Activated T-helper 2 cell treated with anti-CD3 and anti-CD28 coated beads, Interferon-gamma antibody, Interleukin-2, Interleukin-4, amounts not matched to agents 10 μg/mL and 5 μg/mL and 100 μg/mL, durations not matched to agents 14 hours and 24 hours and 36 hours (primary cell): ENCODE results near the gene PDGFRB. TPM values are rescaled to one million over a fixed set of nuclear protein-coding genes. Genes with fewer than 3 reads are reported as not detected.

Experiments
- DNase-seq: peaks from one replicate; pipeline ENCODE4 v3.0.0; 2021; ENCODE audit warnings: low spot score
- H3K27ac Mint-ChIP-seq: one replicate; pipeline ENCODE4 v1.8.0; 2021; ENCODE audit warnings: mixed read lengths
- H3K27me3 Mint-ChIP-seq: one replicate; pipeline ENCODE4 v1.8.0; 2021; ENCODE audit warnings: low read depth, mixed read lengths
- H3K36me3 Mint-ChIP-seq: one replicate; pipeline ENCODE4 v1.8.0; 2021; ENCODE audit warnings: low read depth, mixed read lengths
- H3K4me1 Mint-ChIP-seq: one replicate; pipeline ENCODE4 v1.8.0; 2021; ENCODE audit warnings: low read depth, mixed read lengths
- H3K4me3 Mint-ChIP-seq: one replicate; pipeline ENCODE4 v1.8.0; 2021; ENCODE audit warnings: low read depth, mild to moderate bottlenecking, moderate library complexity, mixed read lengths
- H3K9me3 Mint-ChIP-seq: one replicate; pipeline ENCODE4 v1.8.0; 2021; ENCODE audit warnings: mixed read lengths
- intact Hi-C: fragments of 100-400 bp; cut with micrococcal nuclease; formaldehyde crosslinking; loops from one replicate; pipeline ENCODE4 v1.15.1; 2023
- total RNA-seq: library from RNA; stranded (reverse); gene quantifications from 2 replicates; pipeline ENCODE4 v1.2.3, GENCODE V29; 2022

The PDGFRB gene
- total RNA-seq, 1 donor from 2014 or later = 1.3 TPM

DNA sequence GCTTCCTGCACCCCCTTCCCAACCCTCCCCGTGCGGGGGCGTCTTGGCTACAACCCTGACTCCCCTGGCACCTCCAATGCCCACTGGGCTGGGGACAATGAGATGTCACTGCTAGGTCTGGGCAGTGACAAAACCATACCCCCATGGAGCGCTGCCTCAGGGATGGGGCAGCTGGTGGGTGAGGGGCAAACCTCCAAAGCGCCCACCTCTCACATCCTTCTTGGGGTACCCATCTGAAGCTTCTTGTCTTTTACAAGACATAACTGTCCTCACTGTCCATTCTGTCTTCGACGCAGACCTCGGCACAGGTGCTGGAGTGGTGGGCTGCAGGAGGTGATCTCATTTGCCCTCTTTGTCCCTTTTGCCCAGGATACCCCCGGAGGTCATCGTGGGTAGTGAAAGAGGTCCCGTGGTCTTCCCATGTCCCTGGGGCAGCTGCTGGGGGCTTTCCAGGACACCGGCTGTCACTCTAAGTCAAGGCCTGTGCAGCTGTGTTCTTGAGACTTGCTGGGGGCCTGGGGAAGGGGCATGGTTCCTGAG is 41.5 kb downstream of the PDGFRB start:
- peaks cover 11% of the 10 kb centered on the region for H3K27me3 Mint-ChIP-seq
- DNase-seq = no peak
- H3K36me3 Mint-ChIP-seq = no peaks in the 10 kb centered on the region
- H3K9me3 Mint-ChIP-seq = no peaks in the 10 kb centered on the region
- H3K4me3 Mint-ChIP-seq = no peak overlapping the region
- intact Hi-C loops = no loop called here
- H3K4me1 Mint-ChIP-seq = no peaks in the 10 kb centered on the region
- H3K27ac Mint-ChIP-seq = no peak overlapping the region

DNA sequence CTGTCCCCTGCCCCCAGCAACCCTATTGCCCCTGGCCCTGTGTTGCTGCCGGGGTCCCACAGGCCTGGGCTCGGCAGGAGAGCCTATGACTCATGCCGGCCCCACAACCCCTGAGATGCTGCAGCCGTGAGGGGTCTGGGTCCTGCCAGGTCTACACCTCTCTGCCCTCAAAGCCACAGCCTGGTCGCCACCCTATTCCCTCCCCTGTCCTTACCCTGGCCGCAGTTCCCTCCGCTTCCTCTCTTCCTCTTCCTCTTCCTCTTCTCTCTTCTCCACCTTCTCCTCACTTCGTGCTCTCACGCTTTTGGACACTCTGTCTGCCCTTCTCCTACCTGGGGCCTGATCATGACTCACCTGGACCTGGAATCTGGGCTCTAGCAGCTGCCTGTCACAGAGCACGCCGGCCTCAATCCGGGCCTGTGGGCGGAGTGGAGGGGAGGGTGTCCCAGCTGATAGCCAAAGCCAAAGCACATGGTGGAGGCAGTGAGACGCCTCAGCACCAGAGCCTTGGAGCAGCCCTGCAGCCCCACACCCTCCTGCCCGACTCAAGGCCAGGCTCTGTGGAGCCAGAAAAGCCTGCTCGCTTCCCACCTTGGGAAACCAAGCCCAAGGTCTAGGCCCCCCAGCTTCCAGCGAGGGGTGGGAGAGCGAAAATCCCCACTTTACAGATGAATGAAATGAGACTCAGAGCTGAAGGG is 42.4 kb downstream of the PDGFRB start:
- intact Hi-C loops = no loop called here
- peaks cover 12% of the 10 kb centered on the region for H3K27me3 Mint-ChIP-seq
- H3K9me3 Mint-ChIP-seq = no peaks in the 10 kb centered on the region
- H3K27ac Mint-ChIP-seq = no peak overlapping the region
- H3K4me1 Mint-ChIP-seq = no peaks in the 10 kb centered on the region
- DNase-seq = no peak
- no peaks in the 10 kb centered on the region for H3K36me3 Mint-ChIP-seq
- H3K4me3 Mint-ChIP-seq = no peak overlapping the region

DNA sequence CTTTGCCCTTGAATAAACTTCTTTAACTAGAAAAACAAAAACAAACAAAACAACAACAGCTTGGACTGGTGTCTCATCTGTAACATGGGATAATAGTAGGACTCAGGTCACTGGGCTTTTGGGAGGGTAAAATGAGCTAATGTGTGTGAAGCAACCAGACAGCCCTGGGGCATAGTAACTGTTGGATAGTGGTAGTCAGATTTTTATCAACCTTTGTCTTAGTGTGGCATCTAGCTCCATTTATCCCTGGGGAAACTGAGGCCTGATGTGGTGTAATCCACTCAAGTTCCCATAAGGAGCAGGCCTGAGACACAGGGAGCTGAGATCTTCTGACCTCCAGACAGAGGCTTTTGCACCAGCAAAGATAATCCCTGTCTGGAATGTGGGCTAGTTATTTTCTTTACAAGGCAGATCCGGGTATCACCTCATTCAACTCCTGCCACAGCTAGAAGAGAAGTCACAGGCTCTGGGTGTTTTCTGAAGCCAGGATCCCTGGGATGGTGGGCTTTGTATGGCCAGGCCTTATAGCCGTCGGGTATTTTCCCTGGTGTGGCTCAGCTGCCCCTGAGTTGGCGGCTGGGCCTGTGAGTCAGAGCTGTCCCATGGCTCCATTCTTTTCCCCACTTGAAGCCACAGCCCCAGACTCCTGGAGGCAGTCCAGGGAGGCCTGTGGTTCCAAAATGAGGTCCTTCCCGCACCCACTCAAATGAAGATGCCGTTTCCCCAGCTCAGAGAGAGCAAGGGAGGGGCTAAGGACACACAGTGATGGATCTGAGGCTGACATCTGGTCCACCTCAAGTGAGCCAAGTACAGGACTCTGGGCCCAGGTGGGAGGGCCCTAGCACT is 43.2 kb downstream of the PDGFRB start:
- Mint-ChIP-seq H3K27ac (no peak overlapping the region), H3K4me3 (no peak overlapping the region), H3K9me3 (no peaks in the 10 kb centered on the region), H3K36me3 (no peaks in the 10 kb centered on the region), H3K4me1 (no peaks in the 10 kb centered on the region), H3K27me3 (peaks cover 12% of the 10 kb centered on the region)
- intact Hi-C loops = no loop called here
- no peak for DNase-seq

DNA sequence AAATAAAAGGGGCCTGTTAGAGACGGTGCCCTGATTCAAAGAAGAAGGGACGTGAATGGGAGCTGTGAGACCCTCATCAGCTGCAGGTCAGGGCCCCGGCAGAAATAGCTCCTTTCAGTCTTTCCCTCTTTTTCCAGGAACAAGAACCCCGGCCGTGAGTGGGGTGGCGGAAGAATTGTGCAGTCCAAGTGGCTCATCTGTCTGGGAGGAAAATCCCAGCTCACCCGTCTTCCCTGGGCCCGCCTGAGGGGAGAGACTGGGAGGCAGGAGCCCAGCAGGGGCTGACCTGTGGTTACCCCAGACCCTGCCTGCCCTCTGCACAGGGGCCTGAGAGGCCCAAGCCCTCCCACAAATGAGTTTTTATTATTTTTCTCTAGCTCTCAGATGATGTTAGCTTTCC is 44.5 kb downstream of the PDGFRB start:
- Mint-ChIP-seq H3K4me3 (no peak overlapping the region), H3K27ac (no peak overlapping the region), H3K27me3 (peaks cover 12% of the 10 kb centered on the region), H3K4me1 (no peaks in the 10 kb centered on the region), H3K9me3 (no peaks in the 10 kb centered on the region), H3K36me3 (no peaks in the 10 kb centered on the region)
- intact Hi-C loops = no loop called here
- DNase-seq = no peak

DNA sequence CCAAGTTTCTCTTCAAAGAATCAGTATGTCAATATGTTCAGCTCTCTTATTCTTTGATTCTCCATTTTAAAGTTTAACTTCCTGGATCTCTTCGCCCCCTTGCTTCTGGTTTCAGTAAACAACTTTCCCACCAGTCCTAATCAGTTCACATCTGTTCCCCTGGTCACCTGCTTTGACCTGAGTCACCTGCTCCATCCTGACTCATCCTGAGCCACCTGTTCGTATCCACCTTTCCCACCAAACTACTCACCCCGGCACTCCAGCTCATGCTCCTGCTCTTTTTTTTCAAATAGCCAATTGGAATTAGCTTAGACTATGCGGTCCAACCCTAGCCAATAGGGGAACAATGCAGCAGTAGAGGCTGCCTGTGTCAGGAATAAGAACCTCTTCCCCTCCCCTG is 45.7 kb downstream of the PDGFRB start:
- Mint-ChIP-seq H3K4me1 (no peaks in the 10 kb centered on the region), H3K4me3 (no peak overlapping the region), H3K27ac (no peak overlapping the region), H3K9me3 (no peaks in the 10 kb centered on the region), H3K36me3 (no peaks in the 10 kb centered on the region), H3K27me3 (peaks cover 12% of the 10 kb centered on the region)
- DNase-seq = no peak
- intact Hi-C loops = no loop called here

DNA sequence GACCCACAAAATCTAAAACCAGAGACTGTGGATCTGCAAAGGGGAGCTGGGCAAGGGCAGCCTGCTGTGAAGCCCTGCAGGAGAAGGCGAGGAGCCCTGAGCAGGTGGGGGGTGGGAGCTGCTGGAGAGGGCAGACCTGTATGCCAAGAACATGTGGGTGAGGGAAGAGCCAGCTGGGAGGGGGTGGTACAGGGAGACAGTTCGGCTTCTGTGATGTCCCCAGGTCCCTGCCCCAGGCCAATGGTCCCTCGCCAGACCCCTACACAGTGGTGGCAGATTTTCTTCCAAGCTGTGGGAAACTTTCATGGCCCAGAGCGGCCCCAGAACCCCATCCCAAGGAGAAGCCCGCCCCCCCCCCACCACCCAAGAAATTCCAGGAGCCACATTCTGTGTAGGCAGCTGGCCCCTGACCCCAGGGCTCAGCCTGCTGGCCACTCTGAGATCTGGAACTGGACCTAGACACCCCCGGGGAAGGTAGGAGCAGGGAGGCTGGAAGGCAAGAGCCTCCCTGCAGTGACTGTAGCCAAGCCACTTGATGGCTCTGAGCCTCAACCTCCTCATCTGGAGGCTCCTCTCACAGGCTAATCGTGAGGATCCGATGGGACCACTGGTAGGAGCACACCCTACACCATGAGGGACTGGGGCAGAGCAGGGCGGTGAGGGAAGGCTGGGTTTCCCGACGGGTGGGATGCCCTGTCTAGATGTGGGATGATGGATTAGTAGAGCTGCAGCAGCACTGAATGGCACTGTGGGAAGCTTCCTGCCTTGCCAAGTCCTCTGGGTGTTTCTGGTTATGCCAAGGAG is 46.7 kb downstream of the PDGFRB start:
- no peak overlapping the region for H3K27ac Mint-ChIP-seq
- H3K4me3 Mint-ChIP-seq = no peak overlapping the region
- no peaks in the 10 kb centered on the region for H3K36me3 Mint-ChIP-seq

DNA sequence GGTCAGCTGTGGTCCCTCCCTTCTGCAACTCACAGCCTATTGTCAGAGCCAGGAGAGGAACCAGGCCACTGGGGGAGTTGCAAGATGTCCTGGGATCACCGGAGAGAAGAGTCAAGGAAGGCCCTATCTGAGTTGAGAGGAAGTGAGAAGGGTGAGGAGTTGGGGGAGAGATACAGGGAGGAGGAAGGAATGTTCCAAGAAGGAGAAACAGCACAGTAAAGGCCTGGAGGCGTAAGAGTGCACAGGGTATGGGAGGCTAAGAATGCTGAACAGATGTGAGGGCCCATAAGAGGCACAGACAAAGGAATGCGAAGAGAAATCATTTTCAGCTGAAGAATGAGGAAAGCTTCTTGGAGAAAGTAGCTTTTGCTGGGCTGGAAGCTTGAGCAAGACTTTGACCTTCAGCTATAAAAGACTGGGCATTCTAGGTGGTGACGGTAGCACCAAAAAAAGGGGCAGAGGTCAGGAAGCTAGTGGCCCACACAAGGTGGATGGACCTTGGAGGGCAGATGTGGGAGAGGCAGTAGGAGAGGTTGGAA is 47.7 kb downstream of the PDGFRB start:
- Mint-ChIP-seq H3K4me3 (no peak overlapping the region), H3K4me1 (no peaks in the 10 kb centered on the region), H3K27ac (no peak overlapping the region), H3K27me3 (peaks cover 12% of the 10 kb centered on the region), H3K36me3 (no peaks in the 10 kb centered on the region), H3K9me3 (no peaks in the 10 kb centered on the region)
- DNase-seq = no peak
- intact Hi-C loops = no loop called here

More for the DNA sequence above, 46.7 kb downstream of the PDGFRB start:
- intact Hi-C loops = no loop called here
- H3K27me3 Mint-ChIP-seq = peaks cover 12% of the 10 kb centered on the region
- H3K4me1 Mint-ChIP-seq = no peaks in the 10 kb centered on the region
- DNase-seq = no peak
- H3K9me3 Mint-ChIP-seq = no peaks in the 10 kb centered on the region

DNA sequence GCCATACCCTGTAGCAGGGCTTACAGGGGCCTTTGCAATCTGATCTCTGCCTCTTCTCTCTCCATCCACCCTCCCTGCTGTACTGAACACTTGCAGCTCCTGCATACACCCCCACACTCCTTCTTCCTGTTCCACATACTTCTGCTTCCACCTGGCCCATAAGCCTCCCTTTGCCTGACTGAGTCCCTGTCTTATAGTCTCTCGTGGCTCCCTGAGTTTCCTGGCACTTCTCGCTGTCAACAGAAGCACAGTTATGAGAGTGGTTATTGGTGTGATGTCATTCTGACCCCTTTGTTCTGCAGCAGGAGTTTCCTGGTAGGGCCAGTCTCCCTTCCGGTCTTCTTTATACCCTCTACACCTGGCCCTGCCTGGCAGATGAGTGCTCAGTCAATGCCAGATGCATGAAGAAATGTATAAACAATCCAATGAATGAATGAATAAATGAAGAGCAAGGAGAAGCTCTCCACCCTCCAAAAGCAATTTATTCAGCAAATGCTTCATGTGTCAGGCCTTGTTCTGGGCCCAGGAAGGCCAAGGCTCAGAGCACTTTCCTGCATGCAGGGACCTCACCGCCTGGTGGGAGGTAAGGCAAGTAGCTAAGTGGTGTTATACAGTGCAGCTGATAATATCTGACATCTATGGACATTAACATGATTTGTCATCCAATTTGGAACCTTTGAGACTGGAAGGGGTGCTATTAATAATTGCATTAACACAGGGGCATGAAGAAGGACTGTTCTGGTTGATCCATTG is 48.8 kb downstream of the PDGFRB start:
- no peak overlapping the region for H3K27ac Mint-ChIP-seq
- no peaks in the 10 kb centered on the region for H3K36me3 Mint-ChIP-seq
- intact Hi-C loops = no loop called here
- peaks cover 10% of the 10 kb centered on the region for H3K27me3 Mint-ChIP-seq
- DNase-seq = no peak
- no peaks in the 10 kb centered on the region for H3K4me1 Mint-ChIP-seq
- no peak overlapping the region for H3K4me3 Mint-ChIP-seq
- H3K9me3 Mint-ChIP-seq = no peaks in the 10 kb centered on the region

DNA sequence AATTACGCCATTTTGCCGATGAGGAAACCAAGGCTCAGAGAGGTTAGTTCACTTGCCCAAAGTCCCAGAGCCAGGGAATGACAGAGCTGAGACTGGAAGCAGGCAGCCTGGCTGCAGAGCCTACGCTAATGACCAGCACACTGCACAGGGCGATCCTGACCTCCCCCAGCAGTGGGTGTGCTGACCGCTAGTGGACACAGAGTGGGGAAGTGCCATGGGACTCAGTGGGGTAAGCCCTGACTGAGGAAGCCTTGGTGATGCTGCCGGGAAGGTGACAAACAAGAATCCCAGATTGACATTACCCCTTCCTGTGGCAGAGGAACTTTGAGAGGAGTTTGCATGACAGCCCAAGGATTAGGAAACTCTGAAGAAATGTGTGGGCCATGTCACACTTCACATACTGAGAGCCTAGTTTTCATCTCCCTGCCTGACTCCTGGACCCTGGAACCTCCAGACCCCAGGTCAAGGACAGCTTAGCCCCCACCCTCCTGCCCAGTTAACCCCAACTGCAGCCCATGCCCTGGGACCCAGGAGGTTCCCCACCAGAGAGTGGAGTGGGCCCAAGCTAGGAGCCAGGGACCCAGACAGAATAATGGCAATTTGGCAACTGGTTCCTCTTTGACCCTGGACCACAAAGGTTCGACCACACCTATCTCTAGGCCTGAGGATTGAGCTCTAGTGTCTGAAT is 49.6 kb downstream of the PDGFRB start:
- no peaks in the 10 kb centered on the region for H3K9me3 Mint-ChIP-seq
- H3K27me3 Mint-ChIP-seq = peaks cover 10% of the 10 kb centered on the region
- H3K27ac Mint-ChIP-seq = no peak overlapping the region
- no peaks in the 10 kb centered on the region for H3K4me1 Mint-ChIP-seq
- DNase-seq = no peak
- H3K36me3 Mint-ChIP-seq = no peaks in the 10 kb centered on the region
- intact Hi-C loops = no loop called here
- no peak overlapping the region for H3K4me3 Mint-ChIP-seq

DNA sequence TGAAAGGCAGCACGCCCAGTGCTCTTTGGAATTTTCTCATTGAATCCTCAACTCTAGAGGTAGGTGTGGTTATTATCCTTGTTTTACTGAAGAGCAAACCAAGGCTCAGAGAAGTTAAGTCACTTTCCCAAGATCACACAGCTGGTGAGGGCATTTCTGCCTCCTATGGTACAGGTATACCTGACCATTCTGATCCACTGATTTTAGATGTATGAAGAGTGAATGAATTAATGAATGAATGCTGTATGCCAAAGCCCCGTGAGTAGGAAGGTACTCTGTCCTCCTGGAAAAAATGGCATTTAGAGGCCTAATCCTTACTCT is 51.1 kb downstream of the PDGFRB start:
- no peak overlapping the region for H3K4me3 Mint-ChIP-seq
- DNase-seq = no peak
- peaks cover 7% of the 10 kb centered on the region for H3K27me3 Mint-ChIP-seq
- H3K36me3 Mint-ChIP-seq = no peaks in the 10 kb centered on the region
- no peaks in the 10 kb centered on the region for H3K4me1 Mint-ChIP-seq
- intact Hi-C loops = no loop called here
- H3K9me3 Mint-ChIP-seq = no peaks in the 10 kb centered on the region
- H3K27ac Mint-ChIP-seq = no peak overlapping the region

DNA sequence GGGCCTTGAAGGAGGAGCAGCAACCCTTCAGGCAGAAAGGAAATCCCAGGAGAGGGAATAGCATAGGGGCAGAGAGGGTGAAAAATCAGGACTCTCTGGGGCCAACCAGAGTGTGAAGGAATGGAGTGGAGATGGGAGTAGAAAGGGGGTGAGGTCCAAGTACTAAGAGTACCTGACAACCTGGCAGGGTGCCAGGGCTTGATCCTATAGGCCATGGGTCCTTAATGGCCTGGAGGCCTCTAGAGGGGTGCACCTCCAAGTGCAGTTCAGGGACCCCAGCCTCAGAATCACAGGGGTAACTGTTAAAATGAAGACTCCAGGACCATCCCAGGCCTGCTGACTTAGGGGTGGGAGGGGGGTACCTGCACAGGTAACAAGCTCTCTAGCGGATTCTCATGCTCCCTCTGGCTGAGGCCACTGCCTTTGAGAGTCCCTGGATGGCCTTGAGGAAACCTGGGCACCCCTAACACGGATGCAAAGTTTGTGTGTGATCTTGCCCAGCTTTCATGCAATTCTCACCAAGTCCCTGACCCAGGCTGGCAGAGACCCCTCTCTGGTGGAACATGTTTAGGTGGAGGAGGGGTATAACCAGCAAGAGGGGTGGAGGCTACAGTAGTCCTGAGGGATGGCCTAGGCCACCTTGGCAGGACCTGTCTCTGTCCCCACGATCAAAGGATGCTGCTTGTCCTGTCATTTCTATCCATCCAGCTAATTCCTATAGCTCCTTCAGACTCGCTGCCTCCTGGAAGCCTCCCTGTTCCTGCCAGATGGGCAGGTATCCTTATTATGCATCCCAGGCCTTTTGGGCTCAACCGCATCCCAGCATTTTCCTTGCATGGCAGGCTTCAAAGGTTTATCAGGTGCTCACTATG is 51.7 kb downstream of the PDGFRB start:
- H3K27ac Mint-ChIP-seq = no peak overlapping the region
- H3K36me3 Mint-ChIP-seq = no peaks in the 10 kb centered on the region
- no peak overlapping the region for H3K4me3 Mint-ChIP-seq
- no peaks in the 10 kb centered on the region for H3K9me3 Mint-ChIP-seq
- H3K27me3 Mint-ChIP-seq = peaks cover 4% of the 10 kb centered on the region
- intact Hi-C loops = no loop called here
- H3K4me1 Mint-ChIP-seq = no peaks in the 10 kb centered on the region
- DNase-seq = no peak
